Measurements from ENCODE around the gene AHCYL2. TPM values are rescaled to one million over a fixed set of nuclear protein-coding genes. Genes with fewer than 3 reads are reported as not detected.

Gene AHCYL2
- total and polyA plus RNA-seq, 2 experiments from 2014 or later = 7.8 to 29.4 TPM

- TF ChIP-seq CREB1 (CRISPR knock-in tag; IDR thresholded peaks at IDR 0.05; ENCODE audit: low read depth) (no peak), EZH2 (IDR thresholded peaks at IDR 0.05; ENCODE audit: low read depth, unreplicated experiment) (no peak), ZNF114 (CRISPR knock-in tag; IDR thresholded peaks at IDR 0.05) (no peak), EZH2phosphoT487 (IDR thresholded peaks at IDR 0.05; ENCODE audit: unreplicated experiment) (no peak)
Observed at GRCh38 chr7:129227646-129228578, 3.1 kb downstream of the AHCYL2 start (continued).

DNA sequence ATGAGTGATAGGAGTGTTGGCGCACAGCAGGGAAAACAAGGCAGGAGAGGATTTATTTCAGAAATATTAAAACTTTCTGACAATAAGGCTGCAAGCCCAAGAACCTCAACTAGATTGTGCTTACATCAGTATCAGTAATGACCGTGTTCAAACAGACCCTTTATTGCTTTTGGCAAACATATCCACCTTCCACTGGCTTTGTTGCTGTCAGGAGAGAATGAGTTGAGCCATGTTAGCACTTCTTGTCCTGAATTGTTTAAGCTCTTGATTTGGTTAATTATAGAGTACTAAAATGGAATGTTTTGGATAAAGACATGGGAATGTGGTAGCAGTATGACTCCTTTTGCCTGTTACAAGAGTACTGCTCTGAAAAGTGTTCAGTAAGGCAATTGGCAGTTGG is 3.8 kb downstream of the AHCYL2 start:
- Histone ChIP-seq H4K20me1 (replicated peaks; ENCODE audit: insufficient read depth) (peaks cover 8% of the 10 kb centered on the region; the same call in 1 of the 2 replicates), H3K36me3 (ENCODE audit: insufficient read depth) (no peaks in the 10 kb centered on the region), H3K4me2 (no peak overlapping the region), H3K27ac (ENCODE audit: low read depth) (no peak overlapping the region), H3K27me3 (ENCODE audit: insufficient read depth) (no peaks in the 10 kb centered on the region), H3F3A (replicated peaks; ENCODE audit: low read depth) (no peaks in the 10 kb centered on the region; the same call in 1 of the 2 replicates), H2AFZ (no peak overlapping the region), H3K4me3 (no peak overlapping the region), H3K79me2 (replicated peaks; ENCODE audit: insufficient read depth) (peaks cover 71% of the 10 kb centered on the region), H3K9me2 (ENCODE audit: insufficient read depth) (no peaks in the 10 kb centered on the region), H3K4me1 (ENCODE audit: insufficient read depth) (peaks cover 20% of the 10 kb centered on the region)
- no peak for TF ChIP-seq POLR2AphosphoS5 (IDR thresholded peaks at IDR 0.05; ENCODE audit: low read depth)
- no peak for TF ChIP-seq NANOG (IDR thresholded peaks at IDR 0.05; ENCODE audit: borderline replicate concordance)
- no peak for TF ChIP-seq CTCF (conservative IDR thresholded peaks at IDR 0.05; ENCODE audit: low read depth in 2 of 2)
- TF ChIP-seq, protein P1, sequence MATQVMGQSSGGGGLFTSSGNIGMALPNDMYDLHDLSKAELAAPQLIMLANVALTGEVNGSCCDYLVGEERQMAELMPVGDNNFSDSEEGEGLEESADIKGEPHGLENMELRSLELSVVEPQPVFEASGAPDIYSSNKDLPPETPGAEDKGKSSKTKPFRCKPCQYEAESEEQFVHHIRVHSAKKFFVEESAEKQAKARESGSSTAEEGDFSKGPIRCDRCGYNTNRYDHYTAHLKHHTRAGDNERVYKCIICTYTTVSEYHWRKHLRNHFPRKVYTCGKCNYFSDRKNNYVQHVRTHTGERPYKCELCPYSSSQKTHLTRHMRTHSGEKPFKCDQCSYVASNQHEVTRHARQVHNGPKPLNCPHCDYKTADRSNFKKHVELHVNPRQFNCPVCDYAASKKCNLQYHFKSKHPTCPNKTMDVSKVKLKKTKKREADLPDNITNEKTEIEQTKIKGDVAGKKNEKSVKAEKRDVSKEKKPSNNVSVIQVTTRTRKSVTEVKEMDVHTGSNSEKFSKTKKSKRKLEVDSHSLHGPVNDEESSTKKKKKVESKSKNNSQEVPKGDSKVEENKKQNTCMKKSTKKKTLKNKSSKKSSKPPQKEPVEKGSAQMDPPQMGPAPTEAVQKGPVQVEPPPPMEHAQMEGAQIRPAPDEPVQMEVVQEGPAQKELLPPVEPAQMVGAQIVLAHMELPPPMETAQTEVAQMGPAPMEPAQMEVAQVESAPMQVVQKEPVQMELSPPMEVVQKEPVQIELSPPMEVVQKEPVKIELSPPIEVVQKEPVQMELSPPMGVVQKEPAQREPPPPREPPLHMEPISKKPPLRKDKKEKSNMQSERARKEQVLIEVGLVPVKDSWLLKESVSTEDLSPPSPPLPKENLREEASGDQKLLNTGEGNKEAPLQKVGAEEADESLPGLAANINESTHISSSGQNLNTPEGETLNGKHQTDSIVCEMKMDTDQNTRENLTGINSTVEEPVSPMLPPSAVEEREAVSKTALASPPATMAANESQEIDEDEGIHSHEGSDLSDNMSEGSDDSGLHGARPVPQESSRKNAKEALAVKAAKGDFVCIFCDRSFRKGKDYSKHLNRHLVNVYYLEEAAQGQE (IDR thresholded peaks at IDR 0.05; ENCODE audit: unreplicated experiment) = no peak
- no peak for TF ChIP-seq ZNF331 (CRISPR knock-in tag; IDR thresholded peaks at IDR 0.05; ENCODE audit: low read depth)
- no peak for TF ChIP-seq EZH2 (IDR thresholded peaks at IDR 0.05; ENCODE audit: low read depth, unreplicated experiment)
- no peak overlapping the region for H3K4me3 Mint-ChIP-seq
- no peaks in the 10 kb centered on the region for H3K9me3 Mint-ChIP-seq
- H3K27ac Mint-ChIP-seq = no peak overlapping the region
- peaks cover 7% of the 10 kb centered on the region for H3K27me3 Mint-ChIP-seq (ENCODE audit: insufficient read depth, low read depth, poor library complexity)
- peaks cover 24% of the 10 kb centered on the region; the same call in 2 of the 3 replicates for H3K4me1 Mint-ChIP-seq
- ATAC-seq = no peak
- no peak for DNase-seq (ENCODE audit: low spot score)
- no peaks in the 10 kb centered on the region; the same call in 2 of the 3 replicates for H3K36me3 Mint-ChIP-seq (ENCODE audit: low read depth)

All from GM23338 (cell line).